Bronchial epithelial cell (primary cell): Measurements from ENCODE around the gene MAB21L2. TPM values are rescaled to one million over a fixed set of nuclear protein-coding genes. Genes with fewer than 3 reads are reported as not detected.

ENCODE experiments used
- DNase-seq: peaks from one replicate; pipeline ENCODE4 v3.0.0-alpha.2; 2010; ENCODE audit warnings: low read depth
- FAIRE-seq: peaks from 2 replicates; lab custom pipeline; 2011; peaks lifted over from hg19 to GRCh38; lab: Jason Lieb, UNC
- H3K27me3 ChIP-seq: 2 replicates; pipeline ENCODE4 v1.5.1; 2011; ENCODE audit warnings: low read length; ENCODE audit not compliant: control insufficient read depth, insufficient read depth
- H3K36me3 ChIP-seq: 2 replicates; pipeline ENCODE4 v1.5.1; 2011; ENCODE audit warnings: low read length; ENCODE audit not compliant: control insufficient read depth, insufficient read depth
- H3K4me3 ChIP-seq: 2 replicates; pipeline ENCODE4 v1.5.1; 2011; ENCODE audit warnings: mild to moderate bottlenecking, low read depth, low read length, control low read depth
- total RNA-seq: library from RNA; depleted of rRNA; stranded (reverse); fragments of >200 nt; gene quantifications from 2 replicates; pipeline ENCODE4 v1.2.1, GENCODE V29; 2014
- TF ChIP-seq, protein P1 (sequence below): IDR thresholded peaks from 2 replicates; pipeline ENCODE4 v1.5.1; 2011; ENCODE audit warnings: mild to moderate bottlenecking, moderate library complexity, low read length, control low read depth, inconsistent platforms; ENCODE audit not compliant: insufficient read depth, severe bottlenecking

Gene MAB21L2
- total RNA-seq, 1 donor from 2014 or later = not detected

DNA sequence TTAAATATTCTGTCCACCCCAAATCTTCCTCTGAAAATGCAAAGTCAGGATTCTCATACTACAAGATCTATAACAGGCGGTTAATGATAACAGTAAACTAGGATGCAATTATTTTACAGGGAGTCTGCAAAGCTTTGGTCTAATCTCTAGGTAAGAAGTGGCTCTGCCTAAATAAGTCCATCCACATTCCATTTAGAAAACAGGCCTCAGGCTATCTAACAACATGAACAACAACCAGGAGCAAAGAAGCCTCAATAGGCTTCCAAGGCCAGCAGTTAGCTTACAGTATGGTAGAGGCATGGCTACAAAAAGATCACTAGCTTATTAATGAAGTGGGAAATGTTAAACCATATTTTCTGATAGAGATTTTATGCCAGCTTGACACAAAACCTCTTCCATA lies 6.4 kb downstream of the MAB21L2 start:
- no peak for DNase-seq
- FAIRE-seq = no peak
- H3K27me3 ChIP-seq = no peaks in the 10 kb centered on the region
- no peak overlapping the region for H3K4me3 ChIP-seq
- H3K36me3 ChIP-seq = peaks cover 7% of the 10 kb centered on the region
- TF ChIP-seq, protein P1, sequence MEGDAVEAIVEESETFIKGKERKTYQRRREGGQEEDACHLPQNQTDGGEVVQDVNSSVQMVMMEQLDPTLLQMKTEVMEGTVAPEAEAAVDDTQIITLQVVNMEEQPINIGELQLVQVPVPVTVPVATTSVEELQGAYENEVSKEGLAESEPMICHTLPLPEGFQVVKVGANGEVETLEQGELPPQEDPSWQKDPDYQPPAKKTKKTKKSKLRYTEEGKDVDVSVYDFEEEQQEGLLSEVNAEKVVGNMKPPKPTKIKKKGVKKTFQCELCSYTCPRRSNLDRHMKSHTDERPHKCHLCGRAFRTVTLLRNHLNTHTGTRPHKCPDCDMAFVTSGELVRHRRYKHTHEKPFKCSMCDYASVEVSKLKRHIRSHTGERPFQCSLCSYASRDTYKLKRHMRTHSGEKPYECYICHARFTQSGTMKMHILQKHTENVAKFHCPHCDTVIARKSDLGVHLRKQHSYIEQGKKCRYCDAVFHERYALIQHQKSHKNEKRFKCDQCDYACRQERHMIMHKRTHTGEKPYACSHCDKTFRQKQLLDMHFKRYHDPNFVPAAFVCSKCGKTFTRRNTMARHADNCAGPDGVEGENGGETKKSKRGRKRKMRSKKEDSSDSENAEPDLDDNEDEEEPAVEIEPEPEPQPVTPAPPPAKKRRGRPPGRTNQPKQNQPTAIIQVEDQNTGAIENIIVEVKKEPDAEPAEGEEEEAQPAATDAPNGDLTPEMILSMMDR = no peak

DNA sequence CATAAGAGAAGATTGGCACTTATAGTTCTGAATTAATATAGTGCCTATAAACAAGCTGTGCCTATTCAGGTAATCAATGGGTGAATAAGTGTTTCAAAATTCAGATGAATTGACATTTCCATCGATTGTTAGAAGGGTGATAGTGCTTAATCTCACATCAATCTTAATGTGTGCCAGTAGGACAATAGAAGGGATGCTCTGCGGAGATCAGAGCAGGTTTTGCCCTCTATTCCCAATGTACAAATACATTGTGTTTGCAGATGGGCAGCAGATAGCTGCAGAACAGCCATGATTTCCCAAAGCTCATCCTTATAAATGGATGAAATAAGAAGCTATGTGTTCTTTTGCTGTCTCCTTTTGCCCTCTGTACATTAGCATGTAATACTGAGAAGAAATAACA lies 7.2 kb downstream of the MAB21L2 start:
- DNase-seq (no peak), FAIRE-seq (no peak)
- no peak overlapping the region for H3K4me3 ChIP-seq
- TF ChIP-seq, protein P1 = no peak
- peaks cover 2% of the 10 kb centered on the region for H3K36me3 ChIP-seq
- no peaks in the 10 kb centered on the region for H3K27me3 ChIP-seq

DNA sequence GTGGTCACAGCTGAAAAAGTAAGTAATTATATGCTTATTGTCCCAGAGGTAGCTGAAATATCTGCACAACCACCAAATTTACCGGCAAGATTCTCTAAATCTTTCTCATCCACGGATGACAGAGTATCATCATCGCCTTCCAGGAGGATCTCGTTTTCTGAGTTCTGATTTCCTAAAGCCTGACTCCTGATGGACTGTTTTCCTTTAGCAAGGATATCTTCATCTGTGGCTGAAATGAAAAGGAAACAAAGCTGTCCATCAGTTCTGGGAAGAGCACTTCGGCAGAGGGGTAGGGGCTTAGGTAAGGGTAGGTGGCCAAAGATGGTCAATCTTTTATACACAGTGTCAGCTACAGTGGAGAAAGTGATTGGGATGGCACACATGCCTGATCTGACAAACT lies 8.7 kb downstream of the MAB21L2 start:
- DNase-seq (no peak), FAIRE-seq (no peak)
- Histone ChIP-seq H3K4me3 (no peak overlapping the region), H3K36me3 (peaks cover 2% of the 10 kb centered on the region), H3K27me3 (no peaks in the 10 kb centered on the region)
- TF ChIP-seq, protein P1 = no peak

DNA sequence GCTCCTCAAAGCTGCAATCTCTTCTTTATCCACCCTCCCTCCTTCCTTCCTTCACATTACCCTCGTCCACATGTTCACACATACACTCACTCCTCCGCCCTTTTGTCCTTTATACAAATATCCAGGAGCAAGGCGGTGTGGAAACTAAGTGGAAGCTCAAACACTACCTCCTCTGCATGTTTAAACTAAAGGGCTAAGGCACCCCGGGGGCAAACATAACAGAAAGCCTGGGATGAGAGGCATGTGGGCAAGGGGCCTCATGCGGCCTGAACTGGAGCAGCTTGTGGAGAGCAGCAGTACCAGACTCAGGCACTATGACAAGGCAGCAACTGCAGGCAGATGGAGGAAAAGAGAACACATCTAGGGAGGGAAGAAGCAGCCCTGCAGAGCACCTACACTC lies 9.5 kb downstream of the MAB21L2 start:
- no peak overlapping the region for H3K4me3 ChIP-seq
- FAIRE-seq (no peak), DNase-seq (no peak)
- H3K27me3 ChIP-seq = no peaks in the 10 kb centered on the region
- TF ChIP-seq, protein P1 = no peak
- H3K36me3 ChIP-seq = peaks cover 2% of the 10 kb centered on the region

DNA sequence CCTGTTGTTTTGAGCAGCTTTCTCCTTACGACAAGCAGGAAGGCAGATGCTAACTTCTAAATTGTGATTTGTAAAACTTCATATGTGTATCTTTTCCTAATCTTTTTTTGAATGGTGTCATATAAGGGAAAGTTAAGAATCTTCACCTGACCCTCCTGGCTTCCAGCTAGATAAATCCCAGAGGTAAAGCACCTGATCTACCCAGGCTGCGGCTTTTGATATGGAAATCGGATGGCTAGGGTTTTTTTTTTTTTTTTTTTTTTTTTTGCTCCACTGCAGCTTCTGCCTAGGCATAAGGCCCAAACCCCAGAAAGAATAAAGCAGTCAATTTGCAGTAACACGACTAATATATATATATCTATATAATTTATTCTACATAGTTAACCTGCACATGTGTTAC lies 10.0 kb downstream of the MAB21L2 start:
- no peaks in the 10 kb centered on the region for H3K27me3 ChIP-seq
- TF ChIP-seq, protein P1 = no peak
- H3K4me3 ChIP-seq = no peak overlapping the region
- peaks cover 2% of the 10 kb centered on the region for H3K36me3 ChIP-seq
- FAIRE-seq = no peak
- DNase-seq = no peak

DNA sequence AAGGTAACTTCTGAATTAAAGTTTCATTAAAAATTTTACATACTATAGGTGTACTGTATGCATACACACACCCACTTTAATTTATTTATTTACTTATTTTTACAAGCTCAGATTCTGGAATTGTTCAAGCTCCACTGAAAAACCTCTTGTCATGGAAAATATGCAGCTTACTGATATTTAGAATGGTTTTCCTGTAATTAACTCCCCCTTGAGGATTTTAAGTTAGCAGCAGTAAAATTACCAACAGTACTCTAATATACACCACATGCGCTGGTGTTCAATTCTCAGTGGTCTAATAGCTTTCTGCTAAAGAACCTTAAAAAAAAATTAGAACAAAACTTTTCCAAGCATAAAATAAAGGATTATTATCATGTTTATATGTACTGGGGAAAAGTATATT lies 12.0 kb downstream of the MAB21L2 start:
- H3K27me3 ChIP-seq = no peaks in the 10 kb centered on the region
- no peak for FAIRE-seq
- TF ChIP-seq, protein P1 = no peak

More for the DNA sequence above, 12.0 kb downstream of the MAB21L2 start:
- Histone ChIP-seq H3K4me3 (no peak overlapping the region), H3K36me3 (peaks cover 4% of the 10 kb centered on the region)
- DNase-seq = no peak
